K562 (cell line): ENCODE results near the gene VGLL4.
"Not testable (repeated sequence)": the region's sequence is repeated elsewhere in the genome, so short reads cannot be mapped to it uniquely, and the experiment has no call there.

Source experiments
- ELF4 ChIP-seq: fragments of 450-650 bp; formaldehyde crosslinking; IDR thresholded peaks from 2 replicates; pipeline ENCODE4 v1.4.0; 2022; ENCODE audit warnings: missing genetic modification characterization
- HMG20A ChIP-seq: fragments of 450-650 bp; formaldehyde crosslinking; conservative IDR thresholded peaks from 2 replicates; pipeline ENCODE4 v1.4.0; 2020; ENCODE audit warnings: mild to moderate bottlenecking, mixed read lengths
- LARP7 ChIP-seq: fragments of 450-650 bp; IDR thresholded peaks from 2 replicates; pipeline ENCODE4 v1.6.1; 2016
- PCBP1 ChIP-seq: fragments of 200-400 bp; formaldehyde crosslinking; IDR thresholded peaks from 2 replicates; pipeline ENCODE4 v1.6.1; 2018; ENCODE audit warnings: mild to moderate bottlenecking, low read depth, low read length; ENCODE audit not compliant: poor library complexity, severe bottlenecking
- POLR2AphosphoS5 ChIP-seq: IDR thresholded peaks from 2 replicates; pipeline ENCODE4 v1.6.1; 2011; ENCODE audit warnings: mild to moderate bottlenecking, low read depth, low read length, moderate library complexity; ENCODE audit not compliant: control insufficient read depth, insufficient read depth
- PTRF ChIP-seq: fragments of 450-650 bp; IDR thresholded peaks from 2 replicates; pipeline ENCODE4 v1.6.1; 2016; ENCODE audit warnings: mild to moderate bottlenecking, missing genetic modification characterization, missing compliant biosample characterization
- TF ChIP-seq, protein P1 (sequence below), 3 experiments: IDR thresholded peaks in 2 of 3; conservative IDR thresholded peaks in 1 of 3; 2 replicates each; pipeline ENCODE4 v1.5.1; 2011 to 2012; ENCODE audit warnings: low read length in 3 of 3, mild to moderate bottlenecking in 3 of 3, control low read depth in 2 of 3, improper control_type of control experiment in 1 of 3, inconsistent platforms in 1 of 3, low read depth in 1 of 3, mixed read lengths in 1 of 3, moderate library complexity in 1 of 3; ENCODE audit not compliant: insufficient read depth in 2 of 3

- TF ChIP-seq, protein P1, sequence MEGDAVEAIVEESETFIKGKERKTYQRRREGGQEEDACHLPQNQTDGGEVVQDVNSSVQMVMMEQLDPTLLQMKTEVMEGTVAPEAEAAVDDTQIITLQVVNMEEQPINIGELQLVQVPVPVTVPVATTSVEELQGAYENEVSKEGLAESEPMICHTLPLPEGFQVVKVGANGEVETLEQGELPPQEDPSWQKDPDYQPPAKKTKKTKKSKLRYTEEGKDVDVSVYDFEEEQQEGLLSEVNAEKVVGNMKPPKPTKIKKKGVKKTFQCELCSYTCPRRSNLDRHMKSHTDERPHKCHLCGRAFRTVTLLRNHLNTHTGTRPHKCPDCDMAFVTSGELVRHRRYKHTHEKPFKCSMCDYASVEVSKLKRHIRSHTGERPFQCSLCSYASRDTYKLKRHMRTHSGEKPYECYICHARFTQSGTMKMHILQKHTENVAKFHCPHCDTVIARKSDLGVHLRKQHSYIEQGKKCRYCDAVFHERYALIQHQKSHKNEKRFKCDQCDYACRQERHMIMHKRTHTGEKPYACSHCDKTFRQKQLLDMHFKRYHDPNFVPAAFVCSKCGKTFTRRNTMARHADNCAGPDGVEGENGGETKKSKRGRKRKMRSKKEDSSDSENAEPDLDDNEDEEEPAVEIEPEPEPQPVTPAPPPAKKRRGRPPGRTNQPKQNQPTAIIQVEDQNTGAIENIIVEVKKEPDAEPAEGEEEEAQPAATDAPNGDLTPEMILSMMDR (IDR thresholded peaks at IDR 0.05 in 2 of 3, conservative IDR thresholded peaks at IDR 0.05 in 1 of 3; ENCODE audit: insufficient read depth in 2 of 3, low read depth in 1 of 3, low read length in 3 of 3): not testable (repeated sequence)
- not testable (repeated sequence) for TF ChIP-seq LARP7; PTRF; PCBP1; ELF4 (CRISPR knock-in tag); POLR2AphosphoS5; HMG20A (CRISPR knock-in tag)
These were observed 41.3 kb upstream of the VGLL4 start for GRCh38 chr3:11684980-11685379.
